Endothelial cell of umbilical vein (primary cell): Measurements from ENCODE around the gene SRPK2. TPM values are rescaled to one million over a fixed set of nuclear protein-coding genes. Genes with fewer than 3 reads are reported as not detected.

ENCODE experiments used
- BruUV-seq: library from RNA; stranded (reverse); fragments of 400-500 nt; replicated peaks from 2 replicates; lab custom pipeline; 2021; lab: Mats Ljungman, UMichigan
- CTCF ChIA-PET: fragments of 300-600, 350-600 bp; sonication (Branson Sonifier 250); formaldehyde crosslinking; loops from one replicate; lab custom pipeline; 2021; ENCODE audit warnings: antibody characterized with exemption, inconsistent platforms; lab: Charles Lee
- POLR2A ChIA-PET: fragments of 300-600, 350-600 bp; sonication (Branson Sonifier 250); formaldehyde crosslinking; loops from one replicate; lab custom pipeline; 2021; ENCODE audit warnings: antibody characterized with exemption, inconsistent platforms; lab: Charles Lee
- DNase-seq: peaks from one replicate; pipeline ENCODE4 v3.0.0-alpha.2; 2011; ENCODE audit warnings: low read depth, low spot score
- FAIRE-seq: peaks from 2 replicates; lab custom pipeline; 2011; peaks lifted over from hg19 to GRCh38; lab: Jason Lieb, UNC
- H2AFZ ChIP-seq: 2 replicates; pipeline ENCODE4 v1.6.0; 2012; ENCODE audit warnings: low read depth, low read length, control low read depth, inconsistent platforms
- H3K27ac ChIP-seq: 2 replicates; pipeline ENCODE4 v1.5.1; 2011; ENCODE audit warnings: low read depth, mild to moderate bottlenecking, control low read depth, low read length, moderate library complexity; ENCODE audit not compliant: insufficient read depth
- H3K27me3 ChIP-seq, 2 experiments: 2 replicates each; pipeline versions ENCODE4 v1.6.0 to v1.6.1; 2011; ENCODE audit warnings: low read length in 2 of 2, mixed read lengths in 1 of 2; ENCODE audit not compliant: control insufficient read depth in 2 of 2, insufficient read depth in 2 of 2
- H3K36me3 ChIP-seq, 2 experiments: 2 replicates in 1 of 2; 3 replicates in 1 of 2; pipeline ENCODE4 v1.5.1; 2011; ENCODE audit warnings: low read length in 2 of 2, mild to moderate bottlenecking in 1 of 2, moderate library complexity in 1 of 2; ENCODE audit not compliant: control insufficient read depth in 2 of 2, insufficient read depth in 2 of 2; ENCODE audit errors: extremely low read depth in 1 of 2
- H3K4me1 ChIP-seq: 3 replicates; pipeline ENCODE4 v1.5.1; 2011; ENCODE audit warnings: mild to moderate bottlenecking, low read length; ENCODE audit not compliant: control insufficient read depth, insufficient read depth; ENCODE audit errors: extremely low read depth
- H3K4me2 ChIP-seq: 2 replicates; pipeline ENCODE4 v1.6.1; 2011; ENCODE audit warnings: low read length, control low read depth, mixed read lengths; ENCODE audit not compliant: insufficient read depth
- H3K4me3 ChIP-seq, 3 experiments: fragments of 200-600 bp in 1 of 3; sonication (generic), shearing (Covaris generic) in 1 of 3; replicated peaks in 1 of 3; 2 replicates each; pipeline ENCODE4 v1.5.1; 2011 to 2016; ENCODE audit warnings: control low read depth in 3 of 3, low read length in 3 of 3, mild to moderate bottlenecking in 2 of 3, inconsistent platforms in 1 of 3, low read depth in 1 of 3, moderate library complexity in 1 of 3; ENCODE audit not compliant: insufficient read depth in 1 of 3
- H3K79me2 ChIP-seq: 2 replicates; pipeline ENCODE4 v1.6.0; 2012; ENCODE audit warnings: low read length, inconsistent platforms; ENCODE audit not compliant: control insufficient read depth, insufficient read depth
- H3K9ac ChIP-seq: replicated peaks from 2 replicates; pipeline ENCODE3; 2011; ENCODE audit warnings: low read length, control low read depth; ENCODE audit not compliant: insufficient read depth; ENCODE audit errors: extremely low read depth
- H3K9me1 ChIP-seq: replicated peaks from 3 replicates; pipeline ENCODE4 v1.6.0; 2011; ENCODE audit warnings: mild to moderate bottlenecking, low read length; ENCODE audit not compliant: control insufficient read depth, insufficient read depth; ENCODE audit errors: extremely low read depth
- H3K9me3 ChIP-seq: replicated peaks from 2 replicates; pipeline ENCODE4 v1.5.1; 2012; ENCODE audit warnings: low read length, inconsistent platforms; ENCODE audit not compliant: control insufficient read depth, insufficient read depth
- H4K20me1 ChIP-seq: replicated peaks from 2 replicates; pipeline ENCODE3; 2011; ENCODE audit warnings: mild to moderate bottlenecking, low read length; ENCODE audit not compliant: control insufficient read depth, insufficient read depth; ENCODE audit errors: extremely low read depth
- CTCF ChIP-seq, 2 donors: IDR thresholded peaks; 1 replicate in 1 of 2; 2 replicates in 1 of 2; pipeline ENCODE4 v1.5.1; 2011; ENCODE audit warnings: low read length in 2 of 2, mild to moderate bottlenecking in 2 of 2, moderate library complexity in 2 of 2, control low read depth in 1 of 2, inconsistent platforms in 1 of 2, low read depth in 1 of 2; ENCODE audit not compliant: insufficient read depth in 1 of 2; ENCODE audit errors: extremely low read depth in 1 of 2
- FOS ChIP-seq: IDR thresholded peaks from 2 replicates; pipeline ENCODE4 v1.6.1; 2011; ENCODE audit warnings: mild to moderate bottlenecking, low read length, moderate library complexity, borderline replicate concordance; ENCODE audit not compliant: insufficient read depth
- GATA2 ChIP-seq: IDR thresholded peaks from 2 replicates; pipeline ENCODE4 v1.7.0; 2011; ENCODE audit warnings: low read depth, mild to moderate bottlenecking, moderate library complexity, mixed read lengths, low read length; ENCODE audit not compliant: insufficient read length, insufficient read depth
- JUN ChIP-seq: IDR thresholded peaks from 2 replicates; pipeline ENCODE4 v1.6.1; 2011; ENCODE audit warnings: borderline replicate concordance, low read depth; ENCODE audit not compliant: insufficient read length, insufficient read depth
- MYC ChIP-seq: IDR thresholded peaks from one replicate; pipeline ENCODE4 v1.6.1; 2011; ENCODE audit warnings: mild to moderate bottlenecking, low read depth, low read length
- POLR2A ChIP-seq: IDR thresholded peaks from 2 replicates; pipeline ENCODE4 v1.6.1; 2012; ENCODE audit warnings: low read depth, mild to moderate bottlenecking, control low read depth, low read length
- POLR2AphosphoS5 ChIP-seq: IDR thresholded peaks from 2 replicates; pipeline ENCODE4 v1.6.1; 2012; ENCODE audit warnings: low read depth, mild to moderate bottlenecking, control low read depth, low read length, moderate library complexity; ENCODE audit not compliant: insufficient read depth
- dilution Hi-C: fragments of 300-500 bp; cut with MboI; formaldehyde crosslinking; loops from one replicate; pipeline ENCODE4 v1.15.0; 2019; ENCODE audit warnings: low sequenced_read_pairs; ENCODE audit not compliant: extremely low pct_ligation_motif_present
- intact Hi-C: fragments of 100-400 bp; cut with micrococcal nuclease; formaldehyde crosslinking; loops from one replicate; pipeline ENCODE4 v1.10.0; 2022
- polyA plus RNA-seq, 4 experiments: library from polyadenylated mRNA; depleted of rRNA in 3 of 4; stranded (reverse) in 3 of 4; unstranded in 1 of 4; fragments of >200 nt; gene quantifications; 2 replicates each; pipeline versions ENCODE4 v1.2.1 to v1.2.3, GENCODE V29; 2011 to 2012; ENCODE audit warnings: missing spikeins in 1 of 4
- total RNA-seq: library from RNA; stranded (reverse); gene quantifications from 2 replicates; pipeline ENCODE4 v1.2.3, GENCODE V29; 2021

The SRPK2 gene
- total and polyA plus RNA-seq, 2 donors (not counting 3 experiments of a cell fraction or from before 2014, with no cell fraction given), result 13.4 to 55.2 TPM

- Histone ChIP-seq H3K79me2 (peaks cover 12% of the 10 kb centered on the region), H3K4me1 (peaks cover 24% of the 10 kb centered on the region), H3K36me3 (peaks cover 5 to 8% of the 10 kb centered on the region in 2 experiments), H3K27ac (peak overlapping the region; percentile 60), H4K20me1 (no peaks in the 10 kb centered on the region), H3K4me2 (peak overlapping the region; percentile 31), H3K9me3 (no peaks in the 10 kb centered on the region), H3K9ac (no peak overlapping the region), H3K27me3 (no peaks in the 10 kb centered on the region), H3K4me3 (no peak overlapping the region), H3K9me1 (no peaks in the 10 kb centered on the region), H2AFZ (no peak overlapping the region)
- BruUV-seq, result no TSS peak
- dilution Hi-C loops (no loop called here), intact Hi-C loops (loop anchor here (2.0 to 5.0 kb wide), 3 partner anchors 80 to 150 kb away; no protein-coding TSS in a partner anchor)
- FAIRE-seq, result peak; percentile 63
- DNase-seq, result peak; percentile 92
- ChIA-PET CTCF (interaction anchor here (0.6 to 2.4 kb wide), 3 partner anchors 10 to 116 kb away, joined by 3 to 13 read pairs (median 5); partner anchors contain the start of gene KMT2E), POLR2A (interaction anchor here (0.9 kb wide), 1 partner anchor 330 kb away, joined by 3 read pairs; no protein-coding TSS in a partner anchor)
- TF ChIP-seq GATA2, result peak; percentile 32
- TF ChIP-seq FOS, result peak; percentile 70
- no peak for TF ChIP-seq CTCF (IDR thresholded peaks at IDR 0.05; ENCODE audit: extremely low read depth in 1 of 2, insufficient read depth in 1 of 2, low read depth in 1 of 2, low read length in 2 of 2)
- TF ChIP-seq POLR2A, result no peak
- peak; percentile 68 for TF ChIP-seq JUN
- no peak for TF ChIP-seq MYC
- TF ChIP-seq POLR2AphosphoS5, result peak; percentile 57
Measured at GRCh38 chr7:105097619-105098018, 291.1 kb downstream of the SRPK2 start.
